GM18498 (cell line): ENCODE results near the gene MRAP2.
"Not testable (repeated sequence)": the region's sequence is repeated elsewhere in the genome, so short reads cannot be mapped to it uniquely, and the experiment has no call there.

Experiments used
- ATAC-seq: cut with Tn5 transposase; IDR thresholded peaks from one replicate; pipeline ENCODE4 v1.9.1; 2021; ENCODE audit warnings: mild to moderate bottlenecking, moderate library complexity; ENCODE audit not compliant: unreplicated experiment

The MRAP2 gene

DNA sequence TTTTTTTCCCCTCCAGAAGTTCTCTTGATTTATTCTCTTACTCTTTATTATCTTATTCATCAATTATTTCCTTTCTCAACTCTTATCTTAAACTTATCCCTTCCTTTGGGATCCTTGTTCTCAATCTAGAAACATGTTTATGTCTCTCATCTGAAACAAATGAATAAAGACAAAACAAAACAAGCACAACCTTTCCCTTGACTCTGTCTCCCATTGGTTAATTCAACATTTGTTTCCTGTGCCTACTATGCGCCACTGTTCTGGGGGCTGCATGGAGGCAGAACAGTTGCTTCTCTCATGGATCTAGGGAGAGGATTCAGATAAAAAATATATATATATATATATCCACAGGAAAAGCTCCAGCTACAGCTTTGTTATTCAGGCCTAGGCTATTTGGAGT, 5.2 kb upstream of the MRAP2 start:
- no peak for ATAC-seq

DNA sequence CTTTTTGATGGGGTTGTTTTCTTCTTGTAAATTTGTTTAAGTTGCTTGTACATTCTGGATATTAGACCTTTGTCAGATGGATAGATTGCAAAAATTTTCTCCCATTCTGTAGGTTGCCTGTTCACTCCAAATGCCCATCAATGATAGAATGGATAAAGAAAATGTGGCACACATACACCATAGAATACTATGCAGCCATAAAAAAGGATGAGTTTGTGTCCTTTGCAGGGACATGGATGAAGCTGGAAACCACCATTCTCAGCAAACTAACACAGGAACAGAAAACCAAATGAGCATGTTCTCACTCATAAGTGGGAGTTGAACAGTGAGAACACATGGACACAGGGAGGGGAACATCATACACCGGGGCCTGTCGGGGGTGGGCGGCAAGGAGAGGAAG, 1.6 kb upstream of the MRAP2 start:
- ATAC-seq = not testable (repeated sequence)

DNA sequence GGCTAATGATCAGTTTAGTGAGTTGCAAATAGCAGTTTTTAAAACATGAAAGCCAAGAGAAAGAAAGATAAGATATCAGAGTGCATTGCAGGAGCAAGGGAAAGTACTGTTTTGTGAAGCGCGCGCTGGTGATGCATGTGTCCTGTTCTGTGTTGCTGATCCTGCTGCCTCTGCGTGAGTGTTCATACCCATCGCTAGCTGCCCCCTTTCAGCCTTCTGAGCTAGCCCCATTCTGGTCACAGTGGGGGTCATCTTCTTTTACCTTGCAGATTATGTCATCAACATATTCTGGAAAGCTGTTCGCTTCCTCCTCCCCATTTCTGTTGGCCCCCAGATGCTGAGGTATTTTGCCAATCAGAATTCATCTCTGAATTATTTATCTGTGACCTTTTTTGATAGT, 1.9 kb downstream of the MRAP2 start:
- ATAC-seq = no peak

DNA sequence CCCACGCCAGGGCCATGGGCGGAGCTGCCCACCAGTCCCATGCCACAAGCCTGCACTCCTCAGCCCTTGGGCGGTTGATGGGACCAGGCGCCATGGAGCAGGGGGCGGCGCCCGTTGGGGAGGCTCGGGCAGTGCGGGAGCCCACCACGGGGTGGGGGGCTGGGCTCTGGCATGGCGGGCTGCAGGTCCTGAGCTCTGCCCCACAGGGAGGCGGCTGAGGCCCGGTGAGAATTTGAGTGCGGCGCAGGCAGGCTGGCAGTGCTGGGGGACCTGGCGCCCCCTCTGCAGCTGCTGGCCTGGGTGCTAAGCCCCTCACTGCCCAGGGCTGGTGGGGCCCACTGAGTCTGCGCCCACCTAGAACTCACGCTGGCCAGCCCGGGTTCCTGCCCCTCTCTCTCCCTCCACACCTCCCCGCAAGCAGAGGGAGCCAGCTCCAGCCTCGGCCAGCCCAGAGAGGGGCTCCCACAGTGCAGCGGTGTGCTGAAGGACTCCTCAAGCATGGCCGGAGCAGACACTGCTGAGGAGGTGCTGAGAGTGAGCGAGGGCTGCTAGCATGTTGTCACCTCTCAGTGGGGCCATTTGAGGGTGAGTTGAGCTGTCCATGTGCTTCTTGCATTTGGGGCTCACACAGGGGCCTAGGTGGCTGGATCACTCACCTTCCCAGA, 4.0 kb downstream of the MRAP2 start:
- no peak for ATAC-seq

DNA sequence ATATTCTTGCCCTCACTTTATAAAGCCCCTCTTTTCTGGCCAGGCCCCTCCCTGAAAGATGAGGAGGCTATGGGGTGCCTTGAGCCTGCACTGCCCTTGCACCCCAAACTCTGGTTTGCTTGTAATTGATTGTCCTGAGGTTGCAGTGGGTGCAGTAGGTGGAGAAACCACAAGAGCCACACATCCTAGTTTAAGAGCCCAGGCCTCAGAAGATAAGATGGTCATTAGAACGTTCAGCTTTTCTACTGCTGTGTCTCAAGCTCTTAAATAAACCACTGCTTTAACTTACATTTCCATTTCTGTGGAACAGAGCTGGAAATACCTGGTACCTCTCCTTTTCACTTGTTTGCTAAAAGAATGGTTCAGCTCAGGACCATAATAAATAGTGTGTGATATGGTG, 9.0 kb downstream of the MRAP2 start:
- ATAC-seq = no peak

DNA sequence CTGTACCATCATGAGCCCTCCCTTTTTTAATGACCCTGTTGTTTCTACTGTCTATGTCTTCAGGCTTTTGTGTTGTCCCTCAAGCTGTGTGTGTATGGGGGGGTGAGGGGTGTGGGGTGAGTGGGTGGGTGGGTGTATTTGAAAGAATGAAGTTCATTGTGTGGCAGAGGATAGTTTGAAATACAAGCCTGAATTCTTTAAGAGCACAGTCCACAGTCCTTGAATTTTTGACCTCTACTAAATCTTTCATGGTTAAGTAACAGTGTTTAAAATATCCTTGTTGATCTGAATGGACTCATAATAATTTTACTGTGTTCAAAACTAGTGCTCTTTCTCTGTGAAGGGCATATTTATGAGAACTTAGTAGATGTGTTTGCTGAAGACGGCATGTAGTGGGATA, 10.0 kb downstream of the MRAP2 start:
- ATAC-seq = no peak

DNA sequence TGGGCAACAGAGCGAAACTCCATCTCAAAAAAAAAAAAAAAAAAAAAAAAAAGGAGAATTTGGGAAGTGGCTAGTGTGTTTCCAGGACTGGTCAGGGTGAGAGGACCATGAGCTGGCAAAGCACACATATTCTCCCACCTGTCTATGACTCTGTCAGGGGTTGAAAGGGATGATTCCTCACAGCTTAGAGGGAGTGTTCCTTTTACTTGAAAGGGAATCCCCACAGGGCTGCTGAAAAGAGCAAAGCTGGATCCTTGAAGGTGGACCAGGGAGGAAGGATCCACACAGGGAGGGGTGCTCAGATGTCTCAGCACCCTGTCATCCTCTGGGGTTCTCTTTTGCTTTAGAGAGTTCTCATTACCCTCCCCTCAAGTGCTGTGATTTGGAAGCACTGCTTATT, 13.2 kb downstream of the MRAP2 start:
- ATAC-seq = no peak

DNA sequence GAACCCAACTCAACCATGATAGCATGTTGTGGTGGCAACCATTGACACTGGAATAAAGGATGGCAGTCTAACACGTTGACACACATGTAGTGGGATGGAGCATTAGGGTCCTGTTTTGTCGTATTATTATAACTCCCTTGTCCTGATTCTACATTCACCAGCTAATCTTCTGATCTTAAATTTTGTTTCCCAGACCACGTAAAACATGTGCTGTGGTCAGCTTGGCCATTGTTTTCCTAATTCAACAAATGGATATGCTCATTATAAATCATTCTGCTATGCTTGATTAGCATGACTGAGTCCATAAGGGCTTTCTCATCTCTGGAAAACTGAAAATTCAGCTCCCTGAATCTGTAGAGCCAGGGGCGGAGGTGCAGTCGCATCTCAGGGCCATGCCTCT, 15.0 kb downstream of the MRAP2 start:
- no peak for ATAC-seq

DNA sequence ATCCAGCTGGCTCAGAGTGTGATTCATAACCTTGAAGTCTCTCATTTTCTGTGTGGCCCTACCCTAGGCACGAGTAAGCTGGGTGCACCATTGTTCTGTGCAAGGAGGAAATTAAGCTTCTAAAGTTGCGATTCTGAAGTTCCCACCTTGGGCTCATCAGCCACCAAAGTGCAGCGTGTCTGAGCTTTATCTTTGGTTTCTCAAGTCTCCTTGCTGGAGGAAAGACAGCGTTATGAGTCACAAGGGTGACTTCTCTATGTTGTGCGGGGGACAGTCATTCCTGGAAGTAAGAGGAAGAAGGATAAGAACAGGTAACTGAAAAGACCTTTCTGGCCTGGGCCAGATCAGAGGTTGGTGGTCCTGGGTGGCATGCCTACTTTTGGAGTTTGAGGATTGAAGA, 16.8 kb downstream of the MRAP2 start:
- no peak for ATAC-seq

DNA sequence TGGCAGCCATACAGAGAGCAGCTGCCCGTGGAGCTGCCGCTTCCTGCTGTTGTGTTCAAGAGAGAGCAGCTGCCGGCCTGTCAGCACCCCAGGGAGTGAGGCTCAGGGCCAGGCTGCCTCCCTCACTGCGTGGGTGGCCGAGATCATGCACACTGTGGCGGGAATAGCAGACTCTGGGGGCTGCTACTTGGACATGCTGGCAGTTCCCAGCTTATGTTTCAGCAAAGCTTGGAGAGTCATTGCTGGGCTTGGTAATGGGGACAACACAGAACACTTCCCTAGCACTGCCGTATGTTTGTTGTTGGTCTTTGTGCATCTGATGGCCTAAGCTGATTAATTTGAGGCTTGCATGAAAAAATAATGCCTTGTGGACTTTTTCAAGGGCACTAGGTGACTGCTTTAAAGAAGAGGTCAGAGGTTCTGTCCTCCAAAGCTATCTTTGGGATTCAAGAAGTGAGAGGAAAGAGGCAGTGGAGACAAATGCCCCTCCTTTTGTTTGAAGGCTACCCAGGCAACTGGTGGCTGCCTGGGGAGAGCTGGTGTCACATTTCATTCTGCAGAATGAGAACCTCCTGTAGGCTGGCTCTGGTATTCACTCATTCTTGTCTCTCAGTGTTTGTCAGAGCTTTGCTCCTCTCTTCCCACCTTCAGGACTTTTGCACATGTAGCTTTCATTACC, 18.8 kb downstream of the MRAP2 start:
- ATAC-seq = no peak

DNA sequence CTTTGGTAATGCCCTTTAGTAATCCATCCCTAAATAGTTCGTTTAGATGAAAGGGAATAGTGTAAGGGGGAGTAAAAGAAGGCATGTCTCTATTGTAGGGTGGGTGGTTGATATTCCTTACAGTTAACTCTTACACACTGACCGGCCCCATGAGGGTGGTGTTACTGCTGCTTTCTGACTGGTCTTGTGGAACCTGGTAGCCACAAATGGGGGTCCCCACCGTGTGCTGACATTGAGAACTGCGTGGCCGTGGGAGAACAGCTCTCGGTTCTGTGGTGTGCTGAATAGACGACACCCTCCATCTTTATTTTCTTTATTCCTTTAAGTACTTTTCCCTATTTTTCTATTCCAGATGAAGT, 19.3 kb downstream of the MRAP2 start:
- no peak for ATAC-seq

DNA sequence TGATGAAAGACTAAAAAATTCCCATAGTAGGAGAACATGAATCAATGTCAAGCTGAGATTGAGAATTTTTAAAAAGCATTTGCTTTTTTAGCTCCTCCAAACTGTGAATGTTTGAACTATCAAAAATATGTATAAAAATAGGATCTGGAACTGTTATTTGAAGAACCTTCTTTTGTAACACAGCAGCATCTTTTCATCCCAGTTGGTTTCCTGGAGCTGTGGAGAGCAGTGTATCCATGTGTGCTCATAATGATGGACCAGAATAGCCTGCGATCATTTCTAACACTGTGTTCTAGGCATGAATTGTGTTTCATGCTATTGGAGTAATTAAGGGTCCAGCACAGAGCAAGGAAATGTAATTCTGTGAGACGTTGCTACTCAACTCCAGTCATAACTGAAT, 22.1 kb downstream of the MRAP2 start:
- ATAC-seq = no peak

DNA sequence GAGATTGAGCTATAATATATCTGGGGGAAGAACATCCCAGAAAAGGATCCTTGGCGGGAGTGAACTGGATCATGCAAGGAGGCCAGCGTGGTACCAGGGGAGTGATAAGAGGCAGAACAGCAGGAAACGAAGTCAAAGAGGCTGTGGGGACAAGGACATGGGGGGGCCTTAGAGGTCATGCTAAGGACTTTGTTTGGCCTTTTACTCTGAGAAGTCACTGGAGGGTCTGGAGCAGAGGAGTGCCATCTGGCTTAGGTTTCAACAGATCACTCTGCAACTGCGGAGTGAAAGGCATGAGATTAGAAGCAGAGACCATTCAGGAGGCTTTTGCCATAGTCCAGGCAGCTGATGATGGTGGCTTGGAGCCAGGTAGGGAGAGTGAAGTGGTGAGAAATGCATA, 24.3 kb downstream of the MRAP2 start:
- no peak for ATAC-seq

DNA sequence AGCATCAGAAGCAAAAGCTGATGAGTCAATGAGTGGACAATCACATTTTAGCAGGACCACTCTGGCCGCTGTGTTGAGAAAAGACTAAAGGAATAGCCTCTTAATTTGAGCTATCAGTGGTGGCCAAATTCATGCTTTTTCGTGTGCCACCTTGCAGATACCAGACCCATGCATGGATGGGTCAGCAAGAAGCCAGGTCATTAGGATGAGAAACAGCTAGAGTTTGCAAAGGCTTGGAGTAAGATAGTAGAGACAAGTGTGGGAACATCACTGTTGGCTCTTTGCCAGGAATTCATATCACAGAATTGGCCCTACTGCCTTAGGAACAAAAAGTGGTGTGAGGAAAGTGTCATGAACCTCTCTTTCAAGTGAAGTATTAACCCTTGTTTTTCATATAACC, 25.5 kb downstream of the MRAP2 start:
- ATAC-seq = no peak

DNA sequence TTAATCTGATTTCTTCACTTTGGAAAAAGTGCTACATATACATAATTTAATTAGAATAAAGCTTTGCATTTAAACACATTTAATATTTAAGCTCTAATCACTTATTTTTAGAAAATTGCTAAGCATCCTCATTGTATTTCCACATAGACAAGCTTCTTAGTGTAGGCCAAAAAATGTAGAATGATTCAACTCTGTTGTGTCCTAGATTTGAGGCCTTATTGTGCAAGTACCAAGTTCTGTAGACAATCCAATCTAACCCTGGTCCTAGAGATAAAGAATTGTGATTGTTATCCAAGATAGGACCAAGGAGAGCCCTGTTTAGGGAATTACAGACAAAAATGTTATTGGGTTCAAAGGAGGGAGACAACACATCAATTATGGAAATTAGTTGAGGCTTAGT, 27.6 kb downstream of the MRAP2 start:
- no peak for ATAC-seq

DNA sequence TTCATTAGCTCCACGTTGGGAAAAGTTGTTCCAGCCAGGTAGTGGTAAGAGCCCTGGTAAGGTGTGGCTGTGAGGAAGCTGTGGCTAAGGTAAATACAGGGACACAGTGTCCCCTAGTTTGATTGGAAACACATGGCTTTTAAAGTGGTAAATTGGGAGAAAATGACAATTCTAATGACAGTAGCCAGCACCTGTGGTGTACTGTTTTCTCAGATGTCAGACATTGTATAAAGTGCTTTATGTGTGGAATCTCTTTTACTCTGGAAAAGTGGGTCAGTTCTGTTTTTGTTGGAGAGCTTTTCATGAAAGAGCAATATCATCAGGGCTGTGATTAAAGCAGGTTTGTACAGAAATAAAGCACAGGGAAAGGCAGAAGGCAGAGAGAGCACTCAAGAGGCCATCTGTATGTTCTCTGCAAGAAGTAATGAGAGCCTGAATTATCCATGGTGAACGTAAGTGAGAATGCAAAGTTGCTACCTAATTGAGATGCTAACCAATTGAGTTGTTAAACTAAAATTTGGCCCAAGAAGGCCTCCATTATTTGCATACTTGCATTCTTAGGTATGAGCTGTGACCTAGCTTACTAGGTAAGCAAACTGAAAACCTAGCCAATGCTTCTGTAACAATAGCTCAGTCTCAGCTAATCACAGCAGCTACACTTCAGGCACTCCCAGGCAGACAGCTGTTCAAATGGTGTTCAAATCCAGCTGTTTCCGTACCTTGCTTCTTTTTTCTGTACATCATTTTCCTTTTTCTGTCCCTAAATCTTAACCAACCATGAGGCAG, 28.2 kb downstream of the MRAP2 start:
- no peak for ATAC-seq

DNA sequence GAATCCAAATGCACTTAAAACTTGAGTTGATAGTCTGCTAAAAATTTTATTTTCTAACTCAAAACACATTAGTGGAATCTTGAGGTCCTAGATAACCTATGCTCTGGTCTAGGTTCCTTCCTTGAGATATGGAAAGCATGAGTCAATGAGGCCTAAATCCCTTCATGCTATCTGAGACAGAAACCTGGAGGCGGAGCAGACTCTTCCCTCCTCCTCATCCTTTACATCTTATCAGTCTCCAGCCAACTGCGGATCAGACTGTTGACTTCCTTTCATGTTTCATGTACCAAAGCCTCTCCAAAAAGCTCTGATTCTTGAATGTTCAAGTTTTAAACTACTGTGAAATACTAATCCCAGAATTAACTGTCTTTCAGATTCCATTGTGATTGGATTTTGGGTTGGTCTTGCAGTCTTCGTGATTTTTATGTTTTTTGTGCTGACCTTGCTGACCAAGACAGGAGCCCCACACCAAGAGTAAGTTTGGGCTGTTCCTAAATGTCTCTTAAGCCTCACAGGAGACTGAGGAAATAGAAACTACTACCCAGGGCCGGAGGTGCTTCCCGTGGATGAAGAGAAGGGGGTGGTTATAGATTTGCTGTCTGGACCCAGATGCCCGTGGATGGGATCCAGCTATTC, 29.1 kb downstream of the MRAP2 start:
- no peak for ATAC-seq

DNA sequence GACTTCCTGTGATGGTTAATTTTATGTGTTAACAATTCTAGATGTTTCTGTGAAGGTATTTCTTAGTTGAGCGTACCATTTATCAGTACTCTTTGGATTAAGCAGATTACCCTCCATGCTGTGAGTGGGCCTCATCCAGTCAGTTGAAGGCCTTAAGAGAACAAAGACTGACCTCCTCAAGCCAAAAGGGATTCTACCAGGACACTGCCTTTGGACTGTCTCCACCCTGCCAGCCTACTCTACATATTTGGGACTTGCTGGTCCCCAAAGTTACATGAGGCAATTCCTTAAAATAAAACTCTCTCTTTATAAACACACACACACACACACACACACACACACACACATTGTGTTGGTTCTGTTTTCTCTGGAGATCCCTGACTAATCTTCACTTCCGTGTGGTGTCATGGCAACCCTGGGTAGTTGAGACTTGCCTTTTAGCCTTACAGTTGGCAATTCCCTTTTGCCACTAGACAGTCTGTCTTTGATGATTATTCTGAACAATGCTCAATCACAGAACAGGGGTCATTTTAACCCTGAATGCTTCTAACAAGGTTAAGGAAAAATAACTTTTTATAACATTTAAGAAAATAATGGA, 32.2 kb downstream of the MRAP2 start:
- ATAC-seq = no peak

DNA sequence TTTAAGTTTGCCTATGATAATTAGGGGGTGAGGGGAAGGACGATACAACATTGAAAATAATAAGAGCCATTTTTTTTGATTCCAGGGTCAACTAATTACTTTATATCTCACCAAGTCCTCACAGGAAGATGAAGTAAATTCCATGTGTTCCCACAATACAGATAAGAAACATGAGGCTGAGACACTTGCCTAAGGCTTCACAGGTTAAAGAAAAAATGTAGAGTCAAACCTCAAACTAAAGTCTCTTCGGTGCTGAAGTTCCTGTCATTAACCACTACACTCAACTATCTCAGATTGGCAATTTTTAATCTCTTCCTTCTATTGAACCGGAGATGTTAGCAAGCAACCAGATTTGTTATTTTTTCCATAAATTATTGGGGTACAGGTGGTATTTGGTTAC, 33.0 kb downstream of the MRAP2 start:
- ATAC-seq = no peak

DNA sequence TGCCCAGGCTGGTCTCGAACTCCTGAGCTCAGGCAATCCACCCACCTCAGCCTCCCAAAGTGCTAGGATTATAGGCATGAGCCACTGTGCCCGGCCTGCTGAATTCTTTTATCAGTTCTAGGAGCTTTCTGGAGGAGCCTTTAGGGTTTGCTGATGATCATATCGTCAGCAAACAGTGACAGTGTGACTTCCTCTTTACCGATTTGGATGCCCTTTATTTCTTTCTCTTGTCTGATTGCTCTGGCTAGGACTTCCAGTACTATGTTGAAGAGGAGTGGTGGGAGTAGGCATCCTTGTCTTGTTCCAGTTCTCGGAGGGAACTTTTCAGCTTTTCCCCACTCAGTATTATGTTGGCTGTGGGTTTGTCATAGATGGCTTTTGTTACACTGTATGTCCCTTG, 35.3 kb downstream of the MRAP2 start:
- not testable (repeated sequence) for ATAC-seq

DNA sequence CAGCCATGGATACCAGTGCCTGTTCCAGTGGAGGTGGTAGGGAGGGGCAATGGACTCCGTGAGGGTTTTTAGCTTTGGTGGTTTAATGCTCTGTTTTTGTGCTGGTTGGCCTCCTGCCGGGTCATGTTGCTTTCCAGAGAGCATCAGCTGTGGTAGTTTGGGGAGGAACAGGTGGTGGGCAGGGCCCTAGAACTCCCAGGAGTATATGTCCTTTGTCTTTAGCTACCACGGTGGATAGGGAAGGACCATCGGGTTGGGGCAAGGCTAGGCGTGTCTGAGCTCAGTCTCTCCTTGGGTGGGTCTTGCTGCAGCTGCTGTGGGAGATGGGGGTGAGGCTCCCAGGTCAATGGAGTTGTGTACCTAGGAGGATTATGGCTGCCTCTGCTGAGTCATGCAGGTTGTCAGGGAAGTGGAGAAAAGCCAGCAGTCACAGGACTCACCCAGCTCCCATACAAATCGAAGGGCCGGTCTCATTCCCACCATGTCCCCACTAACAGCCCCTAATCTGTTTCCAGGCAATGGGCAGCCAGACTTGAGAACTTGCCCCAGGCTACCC, 38.9 kb downstream of the MRAP2 start:
- no peak for ATAC-seq
